Uterus (tissue), 4 donors: ENCODE data around the gene WDPCP. TPM values are rescaled to one million over a fixed set of nuclear protein-coding genes. Genes with fewer than 3 reads are reported as not detected.
"Not testable (repeated sequence)": the region's sequence is repeated elsewhere in the genome, so short reads cannot be mapped to it uniquely, and the experiment has no call there.

Experiments used
- DNase-seq, 2 donors: peaks; one replicate each; pipeline ENCODE4 v3.0.0-alpha.2; 2019 to 2020
- H3K27ac ChIP-seq, 2 donors: fragments of 200-600 bp; sonication (generic); 1 replicate in 1 of 2; 2 replicates in 1 of 2; pipeline ENCODE4 v1.5.1; 2016 to 2018
- H3K27me3 ChIP-seq, 2 donors: fragments of 200-600 bp; sonication (generic); one replicate each; pipeline ENCODE4 v1.5.1; 2018 to 2019; ENCODE audit warnings: control low read depth in 1 of 2
- H3K36me3 ChIP-seq, 2 donors: fragments of 200-600 bp; sonication (generic); one replicate each; pipeline ENCODE4 v1.5.1; 2019; ENCODE audit warnings: control low read depth in 1 of 2
- H3K4me1 ChIP-seq, 2 donors: fragments of 200-600 bp; sonication (generic); one replicate each; pipeline ENCODE4 v1.5.1; 2018 to 2019; ENCODE audit warnings: control low read depth in 1 of 2
- H3K4me3 ChIP-seq, 2 donors: fragments of 200-600 bp; sonication (generic); 1 replicate in 1 of 2; 2 replicates in 1 of 2; pipeline ENCODE4 v1.5.1; 2018 to 2019; ENCODE audit warnings: mild to moderate bottlenecking in 1 of 2
- H3K9me3 ChIP-seq, 2 donors: fragments of 200-600 bp; sonication (generic); one replicate each; pipeline ENCODE4 v1.5.1; 2019; ENCODE audit warnings: control low read depth in 1 of 2
- POLR2A ChIP-seq, 2 donors: fragments of 450-650 bp; IDR thresholded peaks; one replicate each; pipeline ENCODE4 v1.6.1; 2016; ENCODE audit warnings: antibody characterized with exemption in 2 of 2, mild to moderate bottlenecking in 1 of 2, moderate library complexity in 1 of 2
- intact Hi-C: fragments of 100-400 bp; cut with DNase I; formaldehyde crosslinking; loops from one replicate; pipeline ENCODE4 v1.15.1; 2023; ENCODE audit warnings: low total_unique reads
- total RNA-seq, 4 donors: library from RNA; depleted of rRNA in 3 of 4; stranded (reverse); fragments of >200 nt in 3 of 4; gene quantifications; one replicate each; pipeline versions ENCODE4 v1.1.0 to v1.2.4, GENCODE V29; 2014 to 2023
- TF ChIP-seq, protein P1 (sequence below), 4 experiments: fragments of 200-600 bp in 2 of 4; fragments of 450-650 bp in 2 of 4; sonication (generic) in 2 of 4; IDR thresholded peaks; one replicate each; pipeline ENCODE4 v1.5.1; 2016 to 2019; ENCODE audit warnings: antibody characterized with exemption in 4 of 4, mild to moderate bottlenecking in 2 of 4, moderate library complexity in 1 of 4
- donor health status: DM: yes; HTN: yes; CAD: no.

WDPCP gene
- total RNA-seq, 4 donors from 2014 or later = 8.8 to 39.8 (median 29.7) TPM

DNA sequence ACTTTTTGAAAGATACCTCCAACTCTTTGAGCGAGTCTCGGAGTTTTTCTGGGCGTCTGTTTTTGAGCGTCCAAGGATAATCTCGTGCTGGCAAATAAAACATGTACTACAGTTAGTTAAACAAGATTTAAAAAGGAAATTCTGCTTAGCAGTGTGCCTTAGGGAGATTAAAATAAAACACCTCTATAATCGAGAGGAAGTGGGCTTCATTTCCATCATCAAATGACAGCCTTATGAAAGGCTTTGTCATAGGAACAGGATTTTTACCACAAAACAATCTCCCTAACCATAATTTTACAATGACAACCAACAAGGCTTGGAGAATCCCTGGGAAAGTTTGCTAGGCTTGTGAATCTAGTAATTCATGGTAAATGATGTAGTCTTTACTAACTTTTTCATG is 103.4 kb downstream of the WDPCP start:
- intact Hi-C loops = no loop called here
- Histone ChIP-seq H3K36me3 (no peaks in the 10 kb centered on the region), H3K27ac (no peak overlapping the region), H3K4me3 (no peak overlapping the region), H3K9me3 (no peaks in the 10 kb centered on the region), H3K27me3 (no peaks in the 10 kb centered on the region), H3K4me1 (no peaks in the 10 kb centered on the region)
- no peak for TF ChIP-seq POLR2A (IDR thresholded peaks at IDR 0.05)
- TF ChIP-seq, protein P1, sequence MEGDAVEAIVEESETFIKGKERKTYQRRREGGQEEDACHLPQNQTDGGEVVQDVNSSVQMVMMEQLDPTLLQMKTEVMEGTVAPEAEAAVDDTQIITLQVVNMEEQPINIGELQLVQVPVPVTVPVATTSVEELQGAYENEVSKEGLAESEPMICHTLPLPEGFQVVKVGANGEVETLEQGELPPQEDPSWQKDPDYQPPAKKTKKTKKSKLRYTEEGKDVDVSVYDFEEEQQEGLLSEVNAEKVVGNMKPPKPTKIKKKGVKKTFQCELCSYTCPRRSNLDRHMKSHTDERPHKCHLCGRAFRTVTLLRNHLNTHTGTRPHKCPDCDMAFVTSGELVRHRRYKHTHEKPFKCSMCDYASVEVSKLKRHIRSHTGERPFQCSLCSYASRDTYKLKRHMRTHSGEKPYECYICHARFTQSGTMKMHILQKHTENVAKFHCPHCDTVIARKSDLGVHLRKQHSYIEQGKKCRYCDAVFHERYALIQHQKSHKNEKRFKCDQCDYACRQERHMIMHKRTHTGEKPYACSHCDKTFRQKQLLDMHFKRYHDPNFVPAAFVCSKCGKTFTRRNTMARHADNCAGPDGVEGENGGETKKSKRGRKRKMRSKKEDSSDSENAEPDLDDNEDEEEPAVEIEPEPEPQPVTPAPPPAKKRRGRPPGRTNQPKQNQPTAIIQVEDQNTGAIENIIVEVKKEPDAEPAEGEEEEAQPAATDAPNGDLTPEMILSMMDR (IDR thresholded peaks at IDR 0.05) = no peak
- no peak for DNase-seq

DNA sequence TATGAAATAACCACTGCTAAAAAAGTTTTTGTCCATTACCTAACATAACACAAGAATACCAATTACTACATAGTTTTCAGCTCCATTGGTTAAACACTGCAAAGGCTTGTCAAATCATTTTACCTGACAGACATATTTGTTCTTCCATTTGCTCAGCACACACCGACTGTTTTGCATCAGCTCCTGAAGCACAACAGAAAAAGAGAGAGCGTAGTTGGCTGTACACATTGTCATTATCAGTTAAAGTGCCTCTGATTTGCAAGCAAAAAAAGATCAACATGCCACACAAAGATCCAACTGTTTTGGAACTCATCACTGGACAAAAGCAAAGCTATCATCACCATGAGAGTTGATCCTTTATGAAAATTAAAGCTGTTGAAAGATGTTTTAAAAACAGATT is 103.8 kb downstream of the WDPCP start:
- TF ChIP-seq, protein P1 (IDR thresholded peaks at IDR 0.05) = no peak
- no peak for TF ChIP-seq POLR2A (IDR thresholded peaks at IDR 0.05)
- H3K9me3 ChIP-seq = no peaks in the 10 kb centered on the region
- H3K4me1 ChIP-seq = no peaks in the 10 kb centered on the region
- H3K4me3 ChIP-seq = no peak overlapping the region
- intact Hi-C loops = no loop called here
- no peak overlapping the region for H3K27ac ChIP-seq
- DNase-seq = no peak
- H3K36me3 ChIP-seq = no peaks in the 10 kb centered on the region
- no peaks in the 10 kb centered on the region for H3K27me3 ChIP-seq

DNA sequence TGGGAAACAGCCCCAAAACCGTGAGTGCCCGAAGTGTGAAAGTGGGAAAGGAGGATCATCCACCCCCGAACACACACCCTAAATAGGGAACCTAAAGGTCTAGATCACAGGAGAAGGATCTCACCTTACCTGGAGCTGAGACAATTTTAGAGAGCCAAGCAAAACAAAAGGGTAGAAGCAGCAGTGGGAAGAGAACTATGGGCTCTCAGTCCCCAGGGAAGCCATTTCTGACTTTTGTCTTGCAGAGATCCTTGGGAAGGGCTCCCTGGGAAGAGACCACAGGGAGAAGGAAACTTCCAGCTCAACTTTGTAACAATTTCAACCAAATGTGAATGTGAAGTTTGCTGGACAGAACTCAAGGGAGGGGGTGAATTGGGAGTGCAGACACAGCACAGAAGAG is 110.6 kb downstream of the WDPCP start:
- TF ChIP-seq, protein P1 (IDR thresholded peaks at IDR 0.05) = no peak
- no peak for TF ChIP-seq POLR2A (IDR thresholded peaks at IDR 0.05)
- DNase-seq = no peak
- no peaks in the 10 kb centered on the region for H3K4me1 ChIP-seq
- no peak overlapping the region for H3K27ac ChIP-seq
- H3K36me3 ChIP-seq = no peaks in the 10 kb centered on the region
- no peaks in the 10 kb centered on the region for H3K9me3 ChIP-seq
- H3K27me3 ChIP-seq = no peaks in the 10 kb centered on the region
- H3K4me3 ChIP-seq = no peak overlapping the region
- intact Hi-C loops = no loop called here

DNA sequence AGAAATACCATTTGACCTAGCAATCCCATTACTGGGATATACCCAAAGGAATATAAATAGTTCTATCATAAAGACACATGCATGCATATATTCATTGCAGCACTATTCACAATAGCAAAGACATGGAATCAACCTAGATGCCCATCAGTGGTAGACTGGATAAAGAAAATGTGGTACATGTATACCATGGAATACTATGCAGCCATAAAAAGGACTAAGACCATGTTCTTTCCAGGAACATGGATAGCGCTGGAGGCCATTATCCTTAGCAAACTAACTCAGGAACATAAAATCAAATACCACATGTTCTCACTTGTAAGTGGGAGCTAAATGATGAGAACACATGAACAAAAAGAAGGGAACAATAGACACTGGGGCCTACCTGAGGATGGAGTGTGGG is 119.0 kb downstream of the WDPCP start:
- H3K9me3 ChIP-seq, DNase-seq, H3K4me3 ChIP-seq, H3K27me3 ChIP-seq, H3K27ac ChIP-seq, intact Hi-C loops, H3K4me1 ChIP-seq, H3K36me3 ChIP-seq: not testable (repeated sequence)

DNA sequence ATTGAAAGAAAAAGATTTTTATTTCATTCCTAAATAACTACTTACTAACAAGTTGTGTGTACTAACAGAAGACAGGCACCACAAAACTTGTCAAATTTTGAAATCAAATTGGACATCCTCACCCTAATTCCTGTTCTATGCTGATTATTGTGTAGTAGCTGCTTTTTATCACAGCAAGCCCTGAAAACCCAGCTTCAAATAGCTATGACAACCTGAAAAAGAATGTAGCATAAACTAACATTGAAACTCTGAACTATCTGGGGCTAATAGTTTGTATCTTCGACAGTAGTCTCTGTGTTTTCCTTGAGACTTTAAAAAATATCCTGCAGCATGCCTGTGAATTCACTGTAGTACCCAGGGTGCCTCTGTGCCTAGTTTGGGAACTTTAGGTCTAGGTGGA is 122.6 kb downstream of the WDPCP start:
- Histone ChIP-seq H3K27me3 (no peaks in the 10 kb centered on the region), H3K9me3 (no peaks in the 10 kb centered on the region), H3K4me3 (no peak overlapping the region), H3K27ac (no peak overlapping the region), H3K36me3 (no peaks in the 10 kb centered on the region), H3K4me1 (no peaks in the 10 kb centered on the region)
- DNase-seq = no peak
- no peak for TF ChIP-seq POLR2A (IDR thresholded peaks at IDR 0.05)
- TF ChIP-seq, protein P1 (IDR thresholded peaks at IDR 0.05) = no peak
- intact Hi-C loops = no loop called here

DNA sequence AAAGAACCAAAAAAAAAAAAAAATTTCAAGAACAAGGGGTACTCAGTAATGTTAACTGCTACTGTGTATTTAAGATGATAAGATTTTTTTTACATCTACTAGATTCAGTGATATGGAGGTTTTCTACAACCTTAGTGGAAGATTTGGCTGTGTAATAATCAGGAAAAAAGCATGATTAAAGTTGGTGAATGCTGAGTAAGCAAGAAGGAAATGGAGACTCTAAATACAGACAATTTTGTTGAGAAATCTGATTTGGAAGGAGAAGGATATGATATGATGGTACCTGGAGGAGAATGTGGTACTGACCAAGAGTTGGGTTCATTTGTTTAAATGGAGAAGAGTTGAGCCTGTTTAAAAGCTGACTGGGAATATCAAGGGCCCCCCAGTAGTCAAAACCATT is 125.1 kb downstream of the WDPCP start:
- no peak for DNase-seq
- no peak overlapping the region for H3K4me3 ChIP-seq

More for the DNA sequence above, 125.1 kb downstream of the WDPCP start:
- Histone ChIP-seq H3K27me3 (no peaks in the 10 kb centered on the region), H3K27ac (no peak overlapping the region), H3K36me3 (no peaks in the 10 kb centered on the region), H3K9me3 (no peaks in the 10 kb centered on the region), H3K4me1 (no peaks in the 10 kb centered on the region)
- TF ChIP-seq POLR2A (IDR thresholded peaks at IDR 0.05) = no peak
- TF ChIP-seq, protein P1 (IDR thresholded peaks at IDR 0.05) = no peak
- intact Hi-C loops = no loop called here
